ENCODE results near the gene JPH3.

JPH3 gene

GRCh38 chr16:87637357-87637756 lies 35.0 kb downstream of the JPH3 start:
- H3K27me3 Mint-ChIP-seq (ENCODE audit: low read depth): no peaks in the 10 kb centered on the region
- H3K4me3 Mint-ChIP-seq: no peak overlapping the region
- no peak overlapping the region for H3K27ac Mint-ChIP-seq
- no peaks in the 10 kb centered on the region for H3K36me3 Mint-ChIP-seq (ENCODE audit: low read depth)
- H3K9me3 Mint-ChIP-seq: no peaks in the 10 kb centered on the region
- H3K4me1 Mint-ChIP-seq (ENCODE audit: low read depth): peaks cover 3% of the 10 kb centered on the region

- H3K27me3 Mint-ChIP-seq (ENCODE audit: low read depth): no peaks in the 10 kb centered on the region
- H3K4me3 Mint-ChIP-seq: no peak overlapping the region
- H3K27ac Mint-ChIP-seq: no peak overlapping the region
- no peaks in the 10 kb centered on the region for H3K36me3 Mint-ChIP-seq (ENCODE audit: low read depth)
- H3K4me1 Mint-ChIP-seq (ENCODE audit: low read depth): peaks cover 3% of the 10 kb centered on the region
- no peaks in the 10 kb centered on the region for H3K9me3 Mint-ChIP-seq
Measured at GRCh38 chr16:87638736-87639135, 36.4 kb downstream of the JPH3 start.

DNA sequence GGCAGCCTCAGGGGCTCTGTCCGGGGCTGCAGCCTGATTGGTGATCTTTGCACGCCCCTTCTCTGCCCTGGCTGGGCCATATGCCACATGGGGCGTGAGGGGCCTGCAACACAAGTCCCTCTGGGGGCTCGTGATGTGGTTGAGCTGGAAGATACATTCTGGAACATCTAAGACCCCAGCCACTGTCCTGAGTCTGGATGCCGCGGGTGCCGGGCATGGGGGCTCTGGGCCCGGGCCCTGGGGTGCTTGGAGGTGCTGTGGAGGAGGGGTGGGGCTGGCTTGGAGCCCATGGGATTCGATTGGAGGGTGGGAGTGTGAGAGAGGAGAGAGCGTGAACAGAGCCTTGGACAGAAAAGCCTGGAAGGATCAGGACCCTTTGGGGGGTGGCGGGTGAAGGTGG lies 39.4 kb downstream of the JPH3 start:
- Mint-ChIP-seq H3K27me3 (ENCODE audit: low read depth) (no peaks in the 10 kb centered on the region), H3K36me3 (ENCODE audit: low read depth) (no peaks in the 10 kb centered on the region), H3K4me3 (no peak overlapping the region), H3K27ac (no peak overlapping the region), H3K4me1 (ENCODE audit: low read depth) (no peaks in the 10 kb centered on the region), H3K9me3 (no peaks in the 10 kb centered on the region)

- Mint-ChIP-seq H3K27me3 (ENCODE audit: low read depth) (no peaks in the 10 kb centered on the region), H3K4me1 (ENCODE audit: low read depth) (no peaks in the 10 kb centered on the region), H3K9me3 (no peaks in the 10 kb centered on the region), H3K4me3 (no peak overlapping the region), H3K27ac (no peak overlapping the region), H3K36me3 (ENCODE audit: low read depth) (no peaks in the 10 kb centered on the region)
Measured at GRCh38 chr16:87642491-87642890, 40.2 kb downstream of the JPH3 start.

DNA sequence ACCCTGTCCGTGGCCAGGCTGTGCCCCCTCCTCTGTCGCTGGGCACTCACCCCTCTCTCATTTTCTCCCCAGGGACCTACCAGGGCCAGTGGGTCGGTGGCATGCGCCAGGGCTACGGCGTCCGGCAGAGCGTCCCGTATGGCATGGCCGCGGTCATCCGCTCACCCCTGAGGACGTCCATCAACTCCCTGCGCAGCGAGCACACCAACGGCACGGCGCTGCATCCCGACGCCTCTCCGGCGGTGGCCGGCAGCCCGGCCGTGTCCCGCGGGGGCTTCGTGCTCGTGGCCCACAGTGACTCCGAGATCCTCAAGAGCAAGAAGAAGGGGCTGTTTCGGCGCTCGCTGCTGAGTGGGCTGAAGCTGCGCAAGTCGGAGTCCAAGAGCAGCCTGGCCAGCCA lies 41.9 kb downstream of the JPH3 start:
- Mint-ChIP-seq H3K4me3 (no peak overlapping the region), H3K27me3 (ENCODE audit: low read depth) (peaks cover 2% of the 10 kb centered on the region), H3K27ac (no peak overlapping the region), H3K36me3 (ENCODE audit: low read depth) (no peaks in the 10 kb centered on the region), H3K9me3 (no peaks in the 10 kb centered on the region), H3K4me1 (ENCODE audit: low read depth) (no peaks in the 10 kb centered on the region)

DNA sequence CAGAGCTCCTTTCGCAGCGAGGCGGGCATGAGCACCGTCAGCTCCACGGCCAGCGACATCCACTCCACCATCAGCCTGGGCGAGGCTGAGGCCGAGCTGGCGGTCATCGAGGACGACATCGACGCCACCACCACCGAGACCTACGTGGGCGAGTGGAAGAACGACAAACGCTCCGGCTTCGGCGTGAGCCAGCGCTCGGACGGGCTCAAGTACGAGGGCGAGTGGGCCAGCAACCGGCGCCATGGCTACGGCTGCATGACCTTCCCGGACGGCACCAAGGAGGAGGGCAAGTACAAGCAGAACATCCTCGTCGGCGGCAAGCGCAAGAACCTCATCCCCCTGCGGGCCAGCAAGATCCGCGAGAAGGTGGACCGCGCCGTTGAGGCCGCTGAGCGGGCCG lies 42.3 kb downstream of the JPH3 start:
- Mint-ChIP-seq H3K27me3 (ENCODE audit: low read depth) (peaks cover 6% of the 10 kb centered on the region), H3K9me3 (no peaks in the 10 kb centered on the region), H3K4me1 (ENCODE audit: low read depth) (no peaks in the 10 kb centered on the region), H3K36me3 (ENCODE audit: low read depth) (no peaks in the 10 kb centered on the region), H3K4me3 (no peak overlapping the region), H3K27ac (no peak overlapping the region)

- Mint-ChIP-seq H3K27me3 (ENCODE audit: low read depth) (peaks cover 10% of the 10 kb centered on the region), H3K4me3 (no peak overlapping the region), H3K9me3 (no peaks in the 10 kb centered on the region)
Measured at GRCh38 chr16:87645802-87646201, 43.5 kb downstream of the JPH3 start.

GRCh38 chr16:87647431-87648185 lies 45.3 kb downstream of the JPH3 start:
- Mint-ChIP-seq H3K27ac (no peak overlapping the region), H3K27me3 (ENCODE audit: low read depth) (peaks cover 10% of the 10 kb centered on the region), H3K4me3 (no peak overlapping the region), H3K4me1 (ENCODE audit: low read depth) (no peaks in the 10 kb centered on the region), H3K36me3 (ENCODE audit: low read depth) (no peaks in the 10 kb centered on the region), H3K9me3 (no peaks in the 10 kb centered on the region)

More at GRCh38 chr16:87645802-87646201, 43.5 kb downstream of the JPH3 start:
- H3K27ac Mint-ChIP-seq: no peak overlapping the region
- no peaks in the 10 kb centered on the region for H3K4me1 Mint-ChIP-seq (ENCODE audit: low read depth)
- no peaks in the 10 kb centered on the region for H3K36me3 Mint-ChIP-seq (ENCODE audit: low read depth)

DNA sequence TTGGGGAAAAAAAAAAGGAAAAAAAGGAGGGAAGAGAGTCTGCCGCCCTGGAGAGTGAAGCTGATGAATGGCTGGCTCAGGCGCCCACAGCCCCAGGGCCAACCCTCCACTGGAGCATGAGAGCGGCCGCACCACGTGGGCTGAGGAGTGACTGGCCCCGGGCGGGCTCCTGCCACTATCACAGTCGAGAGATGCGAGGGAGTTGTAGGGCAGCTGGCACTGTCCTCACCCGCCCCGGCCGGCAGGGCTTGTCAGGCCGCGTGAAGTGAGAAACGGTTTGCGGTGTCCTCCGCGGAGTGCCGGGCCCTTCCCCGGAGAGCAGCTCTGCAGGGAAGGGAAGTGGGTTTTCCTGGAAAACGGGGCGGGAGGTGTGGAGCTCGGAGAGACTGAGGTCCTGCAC lies 45.9 kb downstream of the JPH3 start:
- H3K36me3 Mint-ChIP-seq (ENCODE audit: low read depth): no peaks in the 10 kb centered on the region
- H3K4me3 Mint-ChIP-seq: no peak overlapping the region
- no peak overlapping the region for H3K27ac Mint-ChIP-seq
- peaks cover 10% of the 10 kb centered on the region for H3K27me3 Mint-ChIP-seq (ENCODE audit: low read depth)
- no peaks in the 10 kb centered on the region for H3K4me1 Mint-ChIP-seq (ENCODE audit: low read depth)
- H3K9me3 Mint-ChIP-seq: no peaks in the 10 kb centered on the region

DNA sequence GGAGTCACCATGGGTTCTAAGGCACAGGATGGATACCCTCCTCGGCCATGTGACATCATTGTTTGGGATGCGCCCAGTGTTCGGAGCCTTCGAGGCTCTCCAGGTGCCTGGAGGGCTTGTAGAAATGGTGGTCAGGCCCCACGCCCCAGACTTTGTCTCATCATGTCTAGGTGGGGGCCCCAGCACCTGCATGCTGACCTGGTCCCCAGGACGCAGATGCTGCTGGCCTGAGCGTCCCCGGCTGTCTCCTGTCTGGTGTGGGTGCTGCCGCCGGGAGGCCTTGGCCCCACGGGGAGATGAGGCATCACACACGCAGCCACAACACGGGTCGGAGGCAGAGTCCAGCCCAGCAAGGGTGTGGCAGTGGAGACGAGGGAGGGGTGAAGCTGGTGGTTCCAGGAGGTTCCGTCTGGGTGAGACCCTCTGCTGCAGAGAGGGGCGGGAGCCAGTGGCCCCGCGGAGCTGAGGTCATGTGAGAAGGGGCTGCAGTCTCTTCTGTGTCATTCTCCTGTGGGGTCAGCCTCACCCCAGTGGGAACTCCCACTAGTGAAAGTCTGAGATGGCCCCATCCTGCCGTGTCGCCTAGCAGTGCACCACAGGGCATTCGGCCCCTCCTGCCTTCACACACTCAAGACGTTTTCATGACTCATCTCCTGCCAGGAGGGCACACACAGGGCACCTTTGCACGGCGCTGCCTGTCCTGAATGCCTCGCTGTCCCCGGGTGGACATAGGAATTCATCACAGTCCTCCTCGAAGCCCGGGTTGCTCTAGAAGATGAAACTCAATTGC lies 46.6 kb downstream of the JPH3 start:
- Mint-ChIP-seq H3K4me1 (ENCODE audit: low read depth) (no peaks in the 10 kb centered on the region), H3K36me3 (ENCODE audit: low read depth) (no peaks in the 10 kb centered on the region), H3K27ac (no peak overlapping the region), H3K27me3 (ENCODE audit: low read depth) (peaks cover 10% of the 10 kb centered on the region), H3K4me3 (no peak overlapping the region), H3K9me3 (no peaks in the 10 kb centered on the region)

DNA sequence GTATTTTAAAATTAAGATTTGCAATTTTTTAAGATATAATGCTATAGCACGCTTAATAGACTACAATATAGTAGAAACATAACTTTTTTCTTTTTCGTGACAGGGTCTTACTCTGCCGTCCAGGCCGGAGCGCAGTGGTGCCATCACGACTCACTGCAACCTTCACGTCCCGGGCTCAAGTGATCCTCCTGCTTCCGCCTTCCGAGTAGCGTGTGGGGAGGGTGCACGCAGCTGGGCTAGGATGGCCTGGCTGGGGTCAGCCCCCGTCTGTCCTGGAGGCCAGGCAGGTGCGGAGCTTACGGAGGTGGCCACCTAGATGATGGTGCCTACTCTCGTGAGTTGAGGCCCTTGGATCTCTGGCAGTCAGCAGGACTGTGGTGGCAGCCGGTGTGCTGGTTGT lies 50.1 kb downstream of the JPH3 start:
- no peaks in the 10 kb centered on the region for H3K36me3 Mint-ChIP-seq (ENCODE audit: low read depth)

GRCh38 chr16:87652799-87653198 lies 50.5 kb downstream of the JPH3 start:
- peaks cover 10% of the 10 kb centered on the region for H3K27me3 Mint-ChIP-seq (ENCODE audit: low read depth)
- H3K36me3 Mint-ChIP-seq (ENCODE audit: low read depth): no peaks in the 10 kb centered on the region
- no peaks in the 10 kb centered on the region for H3K4me1 Mint-ChIP-seq (ENCODE audit: low read depth)
- H3K4me3 Mint-ChIP-seq: no peak overlapping the region
- H3K27ac Mint-ChIP-seq: no peak overlapping the region
- H3K9me3 Mint-ChIP-seq: no peaks in the 10 kb centered on the region

More for the DNA sequence above, 50.1 kb downstream of the JPH3 start:
- Mint-ChIP-seq H3K4me3 (no peak overlapping the region), H3K27ac (no peak overlapping the region), H3K27me3 (ENCODE audit: low read depth) (peaks cover 10% of the 10 kb centered on the region), H3K4me1 (ENCODE audit: low read depth) (no peaks in the 10 kb centered on the region), H3K9me3 (no peaks in the 10 kb centered on the region)

DNA sequence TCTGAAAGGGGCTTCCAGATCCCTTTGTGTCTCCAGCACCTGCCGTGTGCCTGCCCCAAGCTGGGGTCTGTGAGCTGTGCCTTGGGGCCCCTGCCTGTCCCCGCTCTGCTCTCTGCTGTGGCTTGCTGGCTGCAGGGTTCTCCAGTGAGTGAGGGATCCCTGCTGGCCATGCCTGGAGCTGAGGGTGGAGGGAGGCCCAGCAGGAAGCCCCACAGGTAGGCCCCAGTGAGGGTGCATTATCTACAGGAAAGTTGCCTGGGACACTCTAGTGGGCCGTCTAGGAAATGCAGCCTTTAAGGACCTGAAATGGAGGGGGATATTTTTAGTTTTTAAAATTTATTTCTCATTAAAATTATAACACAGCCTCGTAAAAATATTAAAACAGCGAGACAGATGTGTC lies 50.9 kb downstream of the JPH3 start:
- no peaks in the 10 kb centered on the region for H3K9me3 Mint-ChIP-seq
- peaks cover 10% of the 10 kb centered on the region for H3K27me3 Mint-ChIP-seq (ENCODE audit: low read depth)
- no peak overlapping the region for H3K27ac Mint-ChIP-seq
- no peaks in the 10 kb centered on the region for H3K36me3 Mint-ChIP-seq (ENCODE audit: low read depth)
- H3K4me1 Mint-ChIP-seq (ENCODE audit: low read depth): no peaks in the 10 kb centered on the region
- H3K4me3 Mint-ChIP-seq: no peak overlapping the region

- Mint-ChIP-seq H3K36me3 (ENCODE audit: low read depth) (no peaks in the 10 kb centered on the region), H3K4me1 (ENCODE audit: low read depth) (no peaks in the 10 kb centered on the region), H3K4me3 (no peak overlapping the region), H3K27me3 (ENCODE audit: low read depth) (peaks cover 5% of the 10 kb centered on the region), H3K9me3 (no peaks in the 10 kb centered on the region), H3K27ac (no peak overlapping the region)
Measured at GRCh38 chr16:87654826-87655225, 52.5 kb downstream of the JPH3 start.

DNA sequence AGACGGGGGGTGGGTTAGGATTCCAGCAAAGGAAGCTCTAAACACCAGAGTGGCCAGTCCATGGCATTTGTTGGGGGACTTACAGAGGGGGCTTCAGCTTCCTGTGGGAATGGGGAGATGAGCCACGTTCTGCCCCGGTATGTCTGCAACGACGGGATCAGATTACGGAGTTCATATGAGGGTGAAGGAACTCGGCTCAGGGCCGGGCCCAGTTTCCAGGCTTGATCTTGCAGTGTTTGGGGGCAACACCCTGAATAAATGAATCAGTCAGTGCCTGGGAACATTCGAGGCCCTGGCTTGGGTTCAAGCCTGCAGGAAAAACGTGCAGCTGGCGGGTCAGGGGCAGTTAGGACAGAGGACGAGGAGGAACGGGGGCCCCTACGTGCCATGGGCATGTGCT lies 54.0 kb downstream of the JPH3 start:
- H3K27me3 Mint-ChIP-seq (ENCODE audit: low read depth): peaks cover 3% of the 10 kb centered on the region
- H3K4me1 Mint-ChIP-seq (ENCODE audit: low read depth): no peaks in the 10 kb centered on the region
- no peak overlapping the region for H3K27ac Mint-ChIP-seq
- no peak overlapping the region for H3K4me3 Mint-ChIP-seq
- H3K9me3 Mint-ChIP-seq: no peaks in the 10 kb centered on the region
- H3K36me3 Mint-ChIP-seq (ENCODE audit: low read depth): no peaks in the 10 kb centered on the region

Measured in T-helper 1 cell treated with Interleukin-12 subunit alpha and Interleukin-12 subunit beta and Interleukin-4 antibody, amounts not matched to agents 30 μg/mL and 1 μg/mL, for 36 hours (primary cell).